Liver (tissue), 3 donors: ENCODE results near the gene DUXA.

ENCODE experiments used
- TAF1 ChIP-seq: conservative IDR thresholded peaks from 2 replicates; pipeline ENCODE4 v1.6.1; 2016; ENCODE audit warnings: antibody characterized with exemption, mild to moderate bottlenecking
- TF ChIP-seq, protein P1 (sequence below): fragments of 150-350 bp; IDR thresholded peaks from 2 replicates; pipeline ENCODE4 v1.5.1; 2017; ENCODE audit warnings: improper control_type of control experiment, low read depth, low read length; ENCODE audit not compliant: missing input control
- donor health status: healthy.
- donor health status: healthy.

DNA sequence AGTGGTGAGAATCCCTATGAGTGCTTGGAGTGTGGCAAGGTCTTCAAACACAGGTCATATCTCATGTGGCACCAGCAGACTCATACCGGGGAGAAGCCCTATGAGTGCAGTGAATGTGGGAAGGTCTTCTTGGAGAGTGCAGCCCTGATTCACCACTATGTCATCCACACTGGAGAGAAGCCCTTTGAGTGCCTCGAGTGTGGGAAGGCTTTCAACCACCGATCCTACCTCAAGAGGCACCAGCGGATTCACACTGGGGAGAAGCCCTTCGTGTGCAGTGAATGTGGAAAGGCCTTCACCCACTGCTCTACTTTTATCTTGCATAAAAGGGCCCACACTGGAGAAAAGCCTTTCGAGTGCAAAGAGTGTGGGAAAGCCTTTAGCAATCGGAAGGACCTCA, 44.8 kb upstream of the DUXA start:
- TF ChIP-seq, protein P1, sequence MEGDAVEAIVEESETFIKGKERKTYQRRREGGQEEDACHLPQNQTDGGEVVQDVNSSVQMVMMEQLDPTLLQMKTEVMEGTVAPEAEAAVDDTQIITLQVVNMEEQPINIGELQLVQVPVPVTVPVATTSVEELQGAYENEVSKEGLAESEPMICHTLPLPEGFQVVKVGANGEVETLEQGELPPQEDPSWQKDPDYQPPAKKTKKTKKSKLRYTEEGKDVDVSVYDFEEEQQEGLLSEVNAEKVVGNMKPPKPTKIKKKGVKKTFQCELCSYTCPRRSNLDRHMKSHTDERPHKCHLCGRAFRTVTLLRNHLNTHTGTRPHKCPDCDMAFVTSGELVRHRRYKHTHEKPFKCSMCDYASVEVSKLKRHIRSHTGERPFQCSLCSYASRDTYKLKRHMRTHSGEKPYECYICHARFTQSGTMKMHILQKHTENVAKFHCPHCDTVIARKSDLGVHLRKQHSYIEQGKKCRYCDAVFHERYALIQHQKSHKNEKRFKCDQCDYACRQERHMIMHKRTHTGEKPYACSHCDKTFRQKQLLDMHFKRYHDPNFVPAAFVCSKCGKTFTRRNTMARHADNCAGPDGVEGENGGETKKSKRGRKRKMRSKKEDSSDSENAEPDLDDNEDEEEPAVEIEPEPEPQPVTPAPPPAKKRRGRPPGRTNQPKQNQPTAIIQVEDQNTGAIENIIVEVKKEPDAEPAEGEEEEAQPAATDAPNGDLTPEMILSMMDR = no peak
- TF ChIP-seq TAF1 = no peak
